Neural cell (in vitro differentiated cells): Measurements from ENCODE around the gene PRKACB.

Experiments used
- EZH2 ChIP-seq: fragments of 200-600, 300-800 bp; shearing (Covaris generic), sonication (generic); IDR thresholded peaks from 2 replicates; pipeline ENCODE4 v1.6.1; 2014; ENCODE audit warnings: antibody characterized with exemption, low read length, borderline replicate concordance, mild to moderate bottlenecking; ENCODE audit not compliant: insufficient read depth, poor library complexity, severe bottlenecking
- TAF1 ChIP-seq: IDR thresholded peaks from 2 replicates; pipeline ENCODE4 v1.6.1; 2012; ENCODE audit warnings: low read depth
- TF ChIP-seq, protein P1 (sequence below): fragments of 450-650 bp; IDR thresholded peaks from 2 replicates; pipeline ENCODE4 v1.5.1; 2014; ENCODE audit warnings: antibody characterized with exemption, mild to moderate bottlenecking, moderate library complexity; ENCODE audit not compliant: poor library complexity, severe bottlenecking

DNA sequence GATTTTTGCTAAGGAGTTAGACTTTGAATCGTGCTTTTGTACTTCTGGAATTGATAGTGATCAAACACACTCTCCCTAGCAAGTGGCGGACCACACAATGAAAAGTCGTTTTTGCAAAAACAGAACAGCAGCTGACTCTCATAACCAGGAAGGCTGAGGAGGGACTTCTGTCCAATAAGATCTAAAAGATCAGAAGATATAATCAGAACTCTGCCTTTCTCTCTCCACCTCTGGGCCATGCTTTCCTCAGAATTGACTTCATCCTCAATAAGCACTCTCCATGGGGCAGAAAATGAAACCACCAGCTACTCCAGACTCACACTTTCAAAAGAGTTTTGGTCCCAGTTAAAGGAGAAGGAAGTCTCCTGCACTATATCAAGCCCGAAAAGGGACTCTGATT lies 102.1 kb downstream of the PRKACB start:
- TF ChIP-seq, protein P1, sequence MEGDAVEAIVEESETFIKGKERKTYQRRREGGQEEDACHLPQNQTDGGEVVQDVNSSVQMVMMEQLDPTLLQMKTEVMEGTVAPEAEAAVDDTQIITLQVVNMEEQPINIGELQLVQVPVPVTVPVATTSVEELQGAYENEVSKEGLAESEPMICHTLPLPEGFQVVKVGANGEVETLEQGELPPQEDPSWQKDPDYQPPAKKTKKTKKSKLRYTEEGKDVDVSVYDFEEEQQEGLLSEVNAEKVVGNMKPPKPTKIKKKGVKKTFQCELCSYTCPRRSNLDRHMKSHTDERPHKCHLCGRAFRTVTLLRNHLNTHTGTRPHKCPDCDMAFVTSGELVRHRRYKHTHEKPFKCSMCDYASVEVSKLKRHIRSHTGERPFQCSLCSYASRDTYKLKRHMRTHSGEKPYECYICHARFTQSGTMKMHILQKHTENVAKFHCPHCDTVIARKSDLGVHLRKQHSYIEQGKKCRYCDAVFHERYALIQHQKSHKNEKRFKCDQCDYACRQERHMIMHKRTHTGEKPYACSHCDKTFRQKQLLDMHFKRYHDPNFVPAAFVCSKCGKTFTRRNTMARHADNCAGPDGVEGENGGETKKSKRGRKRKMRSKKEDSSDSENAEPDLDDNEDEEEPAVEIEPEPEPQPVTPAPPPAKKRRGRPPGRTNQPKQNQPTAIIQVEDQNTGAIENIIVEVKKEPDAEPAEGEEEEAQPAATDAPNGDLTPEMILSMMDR: no peak
- TF ChIP-seq TAF1 (no peak), EZH2 (no peak)
